GM18909 (cell line): ENCODE measurements around the gene ADPRH.
"Not testable (repeated sequence)": the region's sequence is repeated elsewhere in the genome, so short reads cannot be mapped to it uniquely, and the experiment has no call there.

Experiments used
- ATAC-seq: cut with Tn5 transposase; IDR thresholded peaks from one replicate; pipeline ENCODE4 v1.9.1; 2021; ENCODE audit warnings: mild to moderate bottlenecking; ENCODE audit not compliant: unreplicated experiment, poor library complexity

Gene ADPRH

DNA sequence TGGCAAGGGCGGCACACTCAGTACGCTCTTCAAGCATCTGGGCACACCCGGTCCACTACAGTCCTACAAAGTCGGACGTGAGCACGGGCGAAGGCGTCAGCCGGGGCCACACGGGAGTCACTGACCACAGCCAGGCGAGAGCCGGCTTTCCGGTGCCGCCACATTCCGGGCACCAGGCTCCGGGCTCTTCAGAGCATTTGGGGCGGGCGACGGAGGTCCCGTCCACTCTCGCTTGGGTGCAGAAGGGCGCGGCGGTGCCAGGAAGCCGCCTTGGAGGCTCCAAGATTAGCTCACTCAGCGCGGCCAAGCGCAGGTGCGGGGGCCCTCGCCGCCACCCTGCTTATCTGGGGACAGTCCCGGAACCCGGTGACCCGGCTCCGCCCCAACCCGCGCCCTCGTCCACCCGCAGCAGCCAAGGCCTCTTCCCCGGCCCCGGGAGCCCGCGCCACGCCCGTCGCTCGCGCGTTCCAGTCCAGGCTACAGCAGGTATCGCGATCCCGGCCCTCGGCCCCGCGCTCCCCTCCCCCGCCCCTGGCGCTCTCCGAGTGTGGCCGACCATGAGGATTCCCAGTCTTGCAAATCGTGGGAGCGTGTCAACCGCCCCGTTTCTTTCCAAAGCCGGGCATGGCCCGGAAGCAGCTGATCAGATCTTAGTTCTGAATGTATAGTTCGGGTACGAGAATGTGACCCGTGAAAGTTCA lies at the start of gene ADPRH:
Gene ADPRH (plus strand): TSS at position 127 of the 701 bp plus-strand sequence. CDS start 2,678 bp downstream, outside the sequence.
- peak; percentile 73 for ATAC-seq

DNA sequence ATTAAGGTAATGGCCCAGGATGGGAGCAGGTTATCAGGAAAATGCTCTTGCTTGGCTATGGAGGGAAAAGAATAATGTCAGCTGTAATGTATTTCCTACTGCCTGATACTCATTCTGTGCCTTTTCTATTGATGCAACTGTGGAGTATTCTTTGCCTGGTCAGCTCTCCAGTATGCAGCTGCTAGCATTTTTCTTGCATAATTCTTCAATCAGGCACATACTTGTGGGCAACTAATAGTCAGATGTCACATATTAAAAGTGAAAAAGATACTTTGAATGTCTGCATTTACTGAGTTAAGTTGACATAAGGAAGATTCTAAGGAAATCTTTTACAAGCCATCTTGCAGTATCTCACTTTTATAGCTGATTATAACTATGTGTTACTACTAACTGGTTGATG lies 49.4 kb upstream of the ADPRH start:
- no peak for ATAC-seq

GRCh38 chr3:119530456-119530855 lies 48.8 kb upstream of the ADPRH start:
- no peak for ATAC-seq

GRCh38 chr3:119531151-119531550 lies 48.1 kb upstream of the ADPRH start:
- no peak for ATAC-seq

GRCh38 chr3:119534296-119534695 lies 45.0 kb upstream of the ADPRH start:
- no peak for ATAC-seq

- ATAC-seq, result no peak
Observed at GRCh38 chr3:119536757-119537156, 42.5 kb upstream of the ADPRH start.

- no peak for ATAC-seq
Observed at GRCh38 chr3:119538772-119539171, 40.5 kb upstream of the ADPRH start.

GRCh38 chr3:119541547-119541946 lies 37.7 kb upstream of the ADPRH start:
- ATAC-seq, result no peak

- peak; percentile 41 for ATAC-seq
Observed at GRCh38 chr3:119542168-119542767, 37.0 kb upstream of the ADPRH start.

- ATAC-seq, result no peak
Observed at GRCh38 chr3:119543147-119543546, 36.1 kb upstream of the ADPRH start.

DNA sequence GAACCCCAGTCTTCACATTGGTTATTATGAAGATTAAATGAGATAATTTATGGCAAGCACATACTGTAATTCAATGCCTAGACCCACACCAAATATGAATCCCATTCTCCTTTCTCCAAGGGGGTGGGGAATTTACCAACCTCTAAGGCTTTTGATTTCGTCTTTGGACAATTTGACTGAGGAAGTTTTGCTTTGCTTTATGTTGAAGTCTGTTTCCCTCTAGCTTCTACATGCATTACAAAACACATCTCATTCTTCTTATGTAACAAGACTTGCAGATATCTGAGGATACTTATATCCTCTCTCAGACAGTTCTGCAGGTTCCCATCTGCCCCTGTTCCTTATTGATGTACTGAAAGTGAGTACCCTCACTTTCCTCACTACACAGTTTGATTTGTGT lies 32.1 kb upstream of the ADPRH start:
- no peak for ATAC-seq

GRCh38 chr3:119548341-119548740 lies 31.0 kb upstream of the ADPRH start:
- no peak for ATAC-seq

DNA sequence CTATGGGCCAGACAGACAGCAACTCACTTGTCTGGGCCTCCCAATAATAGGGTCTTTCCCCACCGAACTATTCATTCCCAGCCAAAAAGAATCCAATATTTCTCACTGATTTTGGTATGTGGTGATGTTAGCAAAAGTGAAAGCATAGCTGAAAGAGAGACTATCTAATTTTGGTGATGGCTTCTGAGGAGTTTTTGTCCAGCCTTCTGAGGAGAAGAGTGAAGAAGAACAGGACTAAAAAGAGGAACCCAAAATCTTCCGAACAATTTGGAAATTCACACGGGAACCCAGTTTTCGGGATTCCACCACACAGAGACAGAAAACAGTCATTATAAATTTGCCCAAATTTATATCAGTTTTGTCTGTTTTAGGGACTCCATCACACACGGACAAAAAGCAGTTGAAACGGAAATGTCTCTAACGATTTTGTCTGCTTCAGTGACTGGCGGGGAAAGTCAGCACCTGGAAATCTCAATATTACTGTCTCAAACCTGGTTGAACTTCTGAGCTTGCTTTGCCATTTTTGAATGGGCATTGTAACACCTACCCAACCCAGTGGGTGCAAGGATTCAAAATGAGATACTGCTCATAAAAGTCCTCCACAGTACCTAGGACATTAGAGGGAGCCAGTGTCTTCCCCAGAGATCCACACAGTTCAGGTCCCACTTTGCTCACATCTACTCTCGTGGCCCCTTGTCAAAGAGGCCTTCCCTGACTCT lies 28.9 kb upstream of the ADPRH start:
- peak; percentile 38 for ATAC-seq

DNA sequence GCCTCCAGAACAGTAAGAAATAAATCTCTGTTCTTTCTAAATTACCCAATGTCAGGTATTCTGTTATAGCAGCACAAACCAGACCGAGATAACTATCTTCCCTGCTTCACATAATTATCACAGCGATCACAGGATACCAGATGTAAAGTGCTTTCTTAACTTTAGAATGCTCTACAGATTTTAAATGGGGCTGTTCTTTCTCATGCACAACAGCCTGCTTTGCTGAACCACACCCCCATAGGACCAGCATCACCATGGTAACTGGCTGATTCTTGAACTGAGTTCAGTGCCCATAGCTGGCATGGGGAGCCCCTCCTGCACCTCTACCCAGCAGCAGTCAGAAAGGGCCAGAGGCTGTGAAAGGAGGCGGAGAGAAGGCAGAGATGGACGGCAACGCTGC lies 27.7 kb upstream of the ADPRH start:
- no peak for ATAC-seq

- not testable (repeated sequence) for ATAC-seq
Observed at GRCh38 chr3:119552928-119553327, 26.4 kb upstream of the ADPRH start.

GRCh38 chr3:119553823-119554415 lies 25.4 kb upstream of the ADPRH start:
- ATAC-seq, result no peak

GRCh38 chr3:119555309-119555735 lies 24.0 kb upstream of the ADPRH start:
- ATAC-seq, result no peak

DNA sequence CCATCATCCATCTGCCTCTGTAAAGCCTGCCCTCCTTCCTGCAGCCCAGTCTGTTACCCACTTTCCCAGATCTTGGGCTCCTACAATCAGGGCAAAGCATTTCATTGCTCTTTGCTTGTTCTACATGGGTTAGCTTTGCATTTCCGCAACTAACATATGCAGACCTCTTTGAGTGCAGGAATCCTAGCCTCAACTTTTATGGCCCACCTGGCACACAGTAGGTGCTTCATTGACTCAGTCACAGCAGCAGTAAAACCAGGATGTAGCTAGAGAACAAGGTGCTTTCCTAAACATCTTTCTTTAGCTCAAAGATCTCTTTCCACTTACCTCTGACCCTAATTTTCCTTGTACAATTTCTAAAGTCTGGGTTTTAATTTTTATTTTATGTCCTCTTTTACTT lies 23.4 kb upstream of the ADPRH start:
- no peak for ATAC-seq

GRCh38 chr3:119557192-119557876 lies 22.0 kb upstream of the ADPRH start:
- ATAC-seq, result no peak

DNA sequence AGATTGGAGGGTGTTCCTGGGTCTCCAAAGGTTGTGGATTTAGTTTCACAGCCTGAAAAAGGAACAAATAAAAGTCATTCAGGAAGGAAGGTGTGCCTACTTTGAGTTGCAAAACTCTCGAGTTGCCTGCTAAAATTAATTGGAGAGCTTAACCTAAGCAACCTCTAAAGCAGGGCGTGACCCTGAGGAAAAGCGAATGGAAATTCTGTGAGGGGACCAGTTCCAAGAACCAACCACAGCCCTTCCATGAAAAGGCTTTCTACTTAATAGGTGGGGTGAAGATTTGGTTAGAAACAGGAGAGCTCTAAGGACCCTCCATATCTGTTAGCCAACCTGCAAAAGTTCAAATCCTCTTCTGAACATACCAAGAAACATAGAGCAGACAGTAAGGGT lies 21.4 kb upstream of the ADPRH start:
- no peak for ATAC-seq
